Nephron (organoid): Measurements from ENCODE around the gene ACOXL.

ENCODE experiments used
- H3K27ac Mint-ChIP-seq, 3 experiments: 2 replicates each; pipeline ENCODE4 v1.8.0; 2020; ENCODE audit warnings: mixed read lengths in 3 of 3, mild to moderate bottlenecking in 2 of 3, moderate library complexity in 1 of 3
- H3K27me3 Mint-ChIP-seq: 2 replicates; pipeline ENCODE4 v1.8.0; 2021; ENCODE audit warnings: low read depth, mild to moderate bottlenecking, moderate library complexity, mixed read lengths
- H3K36me3 Mint-ChIP-seq: 2 replicates; pipeline ENCODE4 v1.8.0; 2020; ENCODE audit warnings: low read depth, mixed read lengths
- H3K4me1 Mint-ChIP-seq: 2 replicates; pipeline ENCODE4 v1.8.0; 2020; ENCODE audit warnings: mixed read lengths
- H3K4me3 Mint-ChIP-seq, 3 experiments: 2 replicates each; pipeline ENCODE4 v1.8.0; 2020; ENCODE audit warnings: mild to moderate bottlenecking in 3 of 3, mixed read lengths in 3 of 3, moderate library complexity in 2 of 3
- H3K9me3 Mint-ChIP-seq: 2 replicates; pipeline ENCODE4 v1.8.0; 2020; ENCODE audit warnings: mixed read lengths
- TF ChIP-seq, protein P1 (sequence below), 3 experiments: fragments of 200-600 bp; sonication (generic); IDR thresholded peaks; one replicate each; pipeline ENCODE4 v1.5.0; 2021; ENCODE audit warnings: antibody characterized with exemption in 3 of 3; ENCODE audit not compliant: unreplicated experiment in 3 of 3

Gene ACOXL

GRCh38 chr2:110866466-110866865 is 134.1 kb downstream of the ACOXL start:
- Mint-ChIP-seq H3K36me3 (no peaks in the 10 kb centered on the region), H3K27me3 (peaks cover 25% of the 10 kb centered on the region), H3K9me3 (no peaks in the 10 kb centered on the region), H3K4me1 (peaks cover 11% of the 10 kb centered on the region), H3K4me3 (no peak overlapping the region), H3K27ac (no peak overlapping the region)
- TF ChIP-seq, protein P1, sequence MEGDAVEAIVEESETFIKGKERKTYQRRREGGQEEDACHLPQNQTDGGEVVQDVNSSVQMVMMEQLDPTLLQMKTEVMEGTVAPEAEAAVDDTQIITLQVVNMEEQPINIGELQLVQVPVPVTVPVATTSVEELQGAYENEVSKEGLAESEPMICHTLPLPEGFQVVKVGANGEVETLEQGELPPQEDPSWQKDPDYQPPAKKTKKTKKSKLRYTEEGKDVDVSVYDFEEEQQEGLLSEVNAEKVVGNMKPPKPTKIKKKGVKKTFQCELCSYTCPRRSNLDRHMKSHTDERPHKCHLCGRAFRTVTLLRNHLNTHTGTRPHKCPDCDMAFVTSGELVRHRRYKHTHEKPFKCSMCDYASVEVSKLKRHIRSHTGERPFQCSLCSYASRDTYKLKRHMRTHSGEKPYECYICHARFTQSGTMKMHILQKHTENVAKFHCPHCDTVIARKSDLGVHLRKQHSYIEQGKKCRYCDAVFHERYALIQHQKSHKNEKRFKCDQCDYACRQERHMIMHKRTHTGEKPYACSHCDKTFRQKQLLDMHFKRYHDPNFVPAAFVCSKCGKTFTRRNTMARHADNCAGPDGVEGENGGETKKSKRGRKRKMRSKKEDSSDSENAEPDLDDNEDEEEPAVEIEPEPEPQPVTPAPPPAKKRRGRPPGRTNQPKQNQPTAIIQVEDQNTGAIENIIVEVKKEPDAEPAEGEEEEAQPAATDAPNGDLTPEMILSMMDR (IDR thresholded peaks at IDR 0.05; ENCODE audit: unreplicated experiment in 3 of 3) = no peak

DNA sequence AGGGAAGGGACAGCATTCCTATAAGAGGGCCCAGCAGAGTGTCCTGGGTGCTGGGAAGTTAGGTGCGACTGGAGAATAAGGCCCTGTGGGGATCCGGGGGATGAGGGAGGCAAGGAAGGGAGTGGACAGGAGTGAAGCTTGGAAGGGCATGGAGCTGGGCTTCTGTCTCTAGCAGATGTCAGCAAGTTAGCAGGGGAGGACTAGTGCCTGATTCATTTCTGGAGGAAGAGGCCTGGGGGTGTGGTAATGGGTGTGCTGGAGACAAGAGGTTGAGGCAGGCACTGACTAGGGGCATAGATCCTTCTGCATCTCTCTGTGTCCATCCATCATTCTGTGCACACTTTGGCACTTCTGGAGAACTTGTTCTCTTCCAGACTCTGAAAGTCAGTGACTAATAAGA is 134.7 kb downstream of the ACOXL start:
- TF ChIP-seq, protein P1 (IDR thresholded peaks at IDR 0.05; ENCODE audit: unreplicated experiment in 3 of 3) = no peak
- H3K27me3 Mint-ChIP-seq = peaks cover 19% of the 10 kb centered on the region
- no peaks in the 10 kb centered on the region for H3K36me3 Mint-ChIP-seq
- peaks cover 13% of the 10 kb centered on the region for H3K4me1 Mint-ChIP-seq
- no peaks in the 10 kb centered on the region for H3K9me3 Mint-ChIP-seq
- H3K4me3 Mint-ChIP-seq = no peak overlapping the region
- no peak overlapping the region for H3K27ac Mint-ChIP-seq

DNA sequence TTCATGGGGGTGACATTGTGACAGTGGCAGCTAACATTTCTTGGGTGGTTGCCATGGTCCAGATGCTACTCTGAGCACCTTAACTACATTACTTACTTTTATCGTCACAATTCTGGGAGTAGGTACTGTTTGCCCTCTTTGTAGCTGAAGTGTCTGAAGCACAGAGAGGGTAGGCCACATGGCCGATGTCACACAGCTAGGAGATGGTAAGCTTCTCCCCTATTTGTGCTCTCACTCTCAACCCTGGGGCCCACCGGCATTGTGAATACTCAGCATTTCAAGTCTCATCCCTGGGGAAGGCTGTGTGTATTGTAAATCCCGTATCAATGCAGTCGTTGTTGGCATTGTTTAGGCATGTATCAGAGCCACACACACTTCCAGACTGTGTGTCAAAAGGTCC is 136.6 kb downstream of the ACOXL start:
- H3K9me3 Mint-ChIP-seq = no peaks in the 10 kb centered on the region

GRCh38 chr2:110869472-110870446 is 137.4 kb downstream of the ACOXL start:
- H3K27ac Mint-ChIP-seq = no peak overlapping the region
- H3K9me3 Mint-ChIP-seq = no peaks in the 10 kb centered on the region
- no peaks in the 10 kb centered on the region for H3K36me3 Mint-ChIP-seq
- H3K27me3 Mint-ChIP-seq = peaks cover 17% of the 10 kb centered on the region
- H3K4me1 Mint-ChIP-seq = peaks cover 12% of the 10 kb centered on the region
- no peak overlapping the region for H3K4me3 Mint-ChIP-seq
- TF ChIP-seq, protein P1 (IDR thresholded peaks at IDR 0.05; ENCODE audit: unreplicated experiment in 3 of 3) = no peak

More for the DNA sequence above, 136.6 kb downstream of the ACOXL start:
- Mint-ChIP-seq H3K27me3 (peaks cover 16% of the 10 kb centered on the region), H3K36me3 (no peaks in the 10 kb centered on the region), H3K27ac (no peak overlapping the region), H3K4me3 (no peak overlapping the region), H3K4me1 (peaks cover 12% of the 10 kb centered on the region)
- TF ChIP-seq, protein P1 (IDR thresholded peaks at IDR 0.05; ENCODE audit: unreplicated experiment in 3 of 3) = no peak

DNA sequence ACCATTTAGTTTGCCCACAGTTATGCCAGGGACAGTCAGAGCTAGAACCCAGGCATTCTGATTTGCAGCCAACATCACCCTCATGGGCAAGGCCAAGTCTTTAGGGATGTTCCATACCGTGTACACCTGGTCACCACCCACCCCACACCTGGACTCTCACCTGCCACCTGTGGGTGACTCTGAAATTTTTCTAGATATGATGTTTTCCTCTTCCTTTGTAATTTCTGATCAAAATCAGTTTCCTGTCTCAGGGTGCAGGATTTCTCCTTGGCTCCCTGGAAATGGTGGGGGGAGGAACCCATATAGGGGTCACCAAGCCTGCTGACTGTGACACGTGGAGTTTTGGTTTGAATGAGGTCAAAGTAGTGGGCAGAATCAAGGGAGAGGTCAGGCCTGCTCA is 138.2 kb downstream of the ACOXL start:
- Mint-ChIP-seq H3K4me1 (peaks cover 12% of the 10 kb centered on the region), H3K27ac (no peak overlapping the region), H3K9me3 (no peaks in the 10 kb centered on the region), H3K36me3 (no peaks in the 10 kb centered on the region), H3K27me3 (peaks cover 22% of the 10 kb centered on the region), H3K4me3 (no peak overlapping the region)
- TF ChIP-seq, protein P1 (IDR thresholded peaks at IDR 0.05; ENCODE audit: unreplicated experiment in 3 of 3) = no peak
